Right forelimb (tissue), 1 donor: ENCODE measurements around the gene FAM78B.

Experiments
- DNase-seq: peaks from one replicate; pipeline ENCODE4 v3.0.0-alpha.2; 2018

Gene FAM78B, protein sequence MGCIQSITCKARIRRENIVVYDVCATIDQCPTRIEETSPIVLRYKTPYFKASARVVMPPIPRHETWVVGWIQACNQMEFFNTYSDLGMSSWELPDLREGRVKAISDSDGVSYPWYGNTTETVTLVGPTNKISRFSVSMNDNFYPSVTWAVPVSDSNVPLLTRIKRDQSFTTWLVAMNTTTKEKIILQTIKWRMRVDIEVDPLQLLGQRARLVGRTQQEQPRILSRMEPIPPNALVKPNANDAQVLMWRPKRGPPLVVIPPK

DNA sequence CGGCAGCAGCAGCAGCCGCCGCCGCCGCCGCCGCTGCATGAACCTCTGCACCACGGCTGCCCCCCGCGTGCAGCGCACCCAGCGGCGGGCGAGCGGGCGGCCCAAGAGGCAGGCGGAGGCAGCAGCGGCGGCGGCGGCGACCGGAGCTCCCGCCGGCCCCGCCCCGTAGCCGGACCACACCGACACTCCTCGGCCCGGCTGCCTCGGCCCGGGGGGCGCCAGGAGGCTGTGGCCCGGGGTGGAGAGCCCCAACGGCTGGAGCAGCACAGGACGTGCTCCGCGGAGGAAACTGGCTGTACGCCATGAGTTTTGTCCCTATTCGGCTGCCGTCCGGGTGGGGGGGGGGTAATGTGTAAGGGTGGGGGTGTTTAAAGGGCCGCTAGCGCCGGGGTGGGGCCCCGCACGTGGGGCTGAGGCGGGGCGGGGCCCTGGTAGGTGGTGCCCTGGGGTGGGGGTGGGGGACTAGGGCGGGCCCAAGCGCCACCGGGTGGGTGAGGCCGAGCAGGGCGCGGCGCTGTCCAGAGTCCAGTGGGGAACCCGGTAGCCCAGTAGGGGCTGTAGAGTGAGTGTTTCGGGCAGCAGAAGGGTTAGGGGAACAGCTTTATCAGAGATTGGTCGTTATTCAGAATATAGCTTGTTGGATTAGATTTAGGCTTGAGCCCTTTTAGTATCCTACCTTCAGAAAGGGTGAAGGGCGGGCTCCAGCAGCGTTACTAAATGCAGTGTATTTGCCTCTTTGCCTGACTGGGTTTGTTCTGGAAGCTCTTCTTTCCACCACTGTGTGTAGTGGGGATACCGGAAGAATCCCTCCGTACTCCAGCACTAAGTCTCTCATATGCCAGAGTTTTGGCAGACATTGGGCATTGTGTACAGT, at the start of gene FAM78B:
FAM78B (minus strand) TSS at position 304 of the 874 bp plus-strand sequence. CDS start 753 bp downstream, outside the sequence.
- peak; percentile 83 for DNase-seq

DNA sequence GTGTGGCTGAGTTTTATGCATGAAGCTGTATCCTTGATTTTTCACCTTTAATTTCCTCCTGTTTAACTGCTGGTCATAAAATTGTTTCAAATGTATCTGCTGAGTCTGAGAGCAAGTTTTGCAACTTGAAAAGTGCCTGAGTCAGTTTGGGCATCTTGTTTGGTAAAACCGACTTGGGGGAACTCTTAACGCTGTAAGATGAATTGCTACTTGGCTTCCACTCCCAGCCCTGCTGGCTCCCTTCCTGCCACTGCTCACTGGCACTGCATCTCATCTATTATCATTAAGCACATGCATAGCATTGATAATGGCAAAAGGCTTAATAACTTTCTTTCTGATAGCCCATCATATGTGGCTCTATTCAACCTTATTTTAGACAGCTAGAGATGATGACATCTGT, 35.7 kb upstream of the FAM78B start:
- DNase-seq, result no peak

DNA sequence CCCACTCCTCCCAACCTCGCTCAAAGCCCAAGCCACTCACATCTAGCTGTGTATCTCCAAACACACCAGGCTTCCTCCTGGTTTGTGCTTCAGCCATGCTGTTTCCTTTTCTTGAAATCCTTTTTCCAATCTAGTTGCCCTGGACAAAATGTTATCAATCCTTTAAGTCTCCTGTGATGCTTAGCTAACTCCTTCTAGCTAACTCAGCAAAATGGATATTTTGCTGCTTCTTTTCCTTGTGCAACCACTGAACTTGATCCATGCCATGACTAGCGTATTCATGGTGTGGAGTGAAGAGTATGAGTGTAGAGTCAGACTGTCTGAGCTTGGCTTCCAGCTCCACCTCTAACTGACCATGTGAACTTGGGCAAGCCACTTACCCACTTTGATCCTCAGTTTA, 33.9 kb upstream of the FAM78B start:
- DNase-seq, result no peak

DNA sequence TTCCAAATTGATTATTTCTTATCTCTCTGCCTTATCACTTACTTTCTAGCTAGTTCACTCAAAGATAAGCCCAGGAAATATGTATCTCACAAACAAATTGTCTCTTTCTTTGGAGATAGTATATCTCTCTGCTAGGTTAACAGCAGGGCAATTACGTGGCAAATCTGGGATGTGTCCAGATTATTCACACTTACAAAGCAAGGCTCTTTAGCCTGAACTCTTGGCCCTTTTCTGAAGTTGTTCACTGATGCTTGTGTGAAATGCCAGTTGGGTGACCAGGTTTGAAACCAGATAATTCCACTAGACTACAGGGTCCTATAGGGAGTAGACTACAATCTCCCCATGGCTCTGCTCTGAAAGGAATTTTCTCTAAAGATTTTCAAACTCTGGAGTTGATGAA, 30.8 kb upstream of the FAM78B start:
- no peak for DNase-seq

DNA sequence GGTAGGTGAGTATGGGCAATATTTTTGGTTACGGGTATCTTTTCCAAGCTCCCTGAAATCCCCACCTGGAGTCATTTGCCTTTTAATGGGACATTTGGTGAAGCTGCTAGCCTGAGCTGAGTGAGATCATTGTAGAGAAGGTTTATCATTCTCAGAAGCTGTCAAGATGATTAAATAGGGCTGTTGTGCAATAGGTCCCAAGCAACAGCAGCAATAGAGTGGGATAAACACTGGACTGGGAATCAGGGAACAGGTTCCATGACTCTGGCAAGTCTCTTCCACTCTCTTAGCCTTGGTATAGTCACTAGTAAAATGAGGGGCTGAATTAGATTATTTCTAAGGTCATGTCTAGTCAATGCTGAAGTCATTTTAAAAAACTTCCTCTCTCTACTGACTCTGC, 30.3 kb upstream of the FAM78B start:
- no peak for DNase-seq

DNA sequence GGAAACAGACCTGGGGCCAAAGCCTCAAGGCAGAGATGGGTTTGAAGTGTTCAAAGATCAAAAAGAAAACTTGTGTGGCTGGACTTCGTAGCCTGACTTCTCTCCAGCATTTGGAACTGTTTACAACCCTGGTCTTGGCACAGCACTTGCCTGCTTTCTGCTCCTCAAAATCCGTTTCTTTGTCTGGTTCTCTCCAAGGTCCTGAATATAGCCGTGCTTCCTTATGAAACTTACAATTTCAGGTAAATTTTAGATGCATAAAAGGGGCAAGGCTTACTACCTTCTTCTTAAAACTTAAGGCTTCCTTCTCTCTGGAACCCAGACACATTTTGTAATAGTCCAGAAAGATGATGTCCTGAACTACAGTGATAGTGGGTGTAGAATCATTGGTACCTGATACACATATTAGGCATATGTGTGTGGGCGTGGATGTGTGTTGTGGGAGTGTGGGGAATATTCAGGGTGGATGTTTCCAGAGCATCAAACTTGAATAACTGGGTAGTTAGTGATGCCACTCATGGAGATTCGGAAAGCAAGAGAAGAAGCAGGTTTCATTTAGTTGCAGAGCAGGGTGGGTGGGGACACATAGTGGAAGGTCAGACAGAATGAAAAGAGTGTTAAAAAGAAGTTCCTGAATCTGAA, 26.4 kb upstream of the FAM78B start:
- DNase-seq, result no peak

DNA sequence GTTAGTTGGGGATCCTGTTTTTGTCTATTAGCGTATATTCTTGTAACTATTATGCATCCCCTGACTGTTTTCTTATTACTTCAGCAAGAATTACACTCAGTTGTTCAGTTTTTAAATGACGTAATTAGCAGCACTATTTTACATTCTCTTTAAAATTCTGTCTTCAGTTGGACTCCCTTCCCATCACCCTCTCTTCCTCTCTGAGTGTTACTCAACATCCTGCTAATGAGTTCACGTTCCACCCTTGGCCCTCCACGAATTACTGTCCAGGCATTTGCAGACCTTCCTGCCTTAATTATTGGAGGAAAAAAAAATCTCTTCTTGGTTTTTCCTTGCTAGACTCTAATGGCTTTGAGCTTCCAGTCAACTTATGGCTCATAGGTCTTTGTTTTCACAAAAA, 23.6 kb upstream of the FAM78B start:
- no peak for DNase-seq

DNA sequence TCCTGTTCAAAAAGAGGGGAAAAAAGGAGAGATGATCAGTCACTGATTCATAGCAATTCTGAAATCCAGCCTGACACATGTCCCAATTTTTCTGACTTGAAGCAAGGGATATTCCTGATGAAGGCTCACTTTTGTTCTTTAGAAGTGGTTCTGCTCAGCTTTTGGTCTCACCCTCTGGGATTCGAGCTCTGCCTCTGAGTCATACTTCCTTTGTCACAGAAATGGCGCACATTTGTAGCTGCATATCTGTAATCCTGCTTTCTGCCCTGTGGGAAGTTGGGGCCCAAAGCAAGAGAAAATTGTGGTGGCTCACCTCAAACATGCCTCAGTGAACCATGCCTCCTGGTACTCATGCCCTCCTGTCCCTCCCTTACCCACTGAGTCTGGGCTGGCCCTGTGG, 22.3 kb upstream of the FAM78B start:
- DNase-seq, result no peak

DNA sequence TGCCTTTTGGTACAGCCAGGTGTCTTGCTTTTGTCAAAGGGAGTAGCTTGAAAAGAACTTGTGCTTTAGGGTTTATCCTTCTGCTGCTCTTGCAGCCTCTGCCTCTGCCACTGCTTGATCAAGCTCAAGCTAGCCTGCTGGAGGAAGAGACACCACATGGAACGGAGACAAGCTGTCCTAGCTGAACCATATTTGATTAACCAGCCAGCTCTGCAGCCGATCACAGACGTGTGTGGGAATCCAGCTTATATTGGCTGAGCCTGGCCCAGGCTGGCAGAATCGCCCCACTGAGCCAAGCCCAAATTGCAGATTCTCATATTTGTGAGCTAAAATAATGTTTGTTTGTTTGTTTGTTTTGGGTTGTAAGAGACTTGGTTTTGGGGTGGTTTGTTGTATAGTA, 18.7 kb upstream of the FAM78B start:
- no peak for DNase-seq

DNA sequence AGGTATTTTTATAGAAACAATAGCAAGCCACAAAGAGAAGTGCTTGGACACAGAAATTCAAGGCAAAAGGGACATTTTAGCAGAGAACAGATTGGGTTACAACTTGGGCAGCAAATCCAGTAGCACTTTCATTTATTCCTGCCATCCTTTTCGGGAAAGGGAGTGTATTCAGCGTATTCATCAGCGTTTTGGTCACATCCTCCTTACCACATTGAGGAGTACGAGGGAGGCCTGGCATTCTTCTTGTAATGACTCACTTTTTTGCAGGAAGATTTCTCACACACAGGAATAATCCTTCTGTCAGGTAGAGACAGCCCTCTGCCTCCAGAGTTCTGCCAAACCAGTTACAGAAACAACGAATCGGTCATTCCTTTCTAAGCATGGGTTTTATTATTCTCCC, 18.1 kb upstream of the FAM78B start:
- no peak for DNase-seq

DNA sequence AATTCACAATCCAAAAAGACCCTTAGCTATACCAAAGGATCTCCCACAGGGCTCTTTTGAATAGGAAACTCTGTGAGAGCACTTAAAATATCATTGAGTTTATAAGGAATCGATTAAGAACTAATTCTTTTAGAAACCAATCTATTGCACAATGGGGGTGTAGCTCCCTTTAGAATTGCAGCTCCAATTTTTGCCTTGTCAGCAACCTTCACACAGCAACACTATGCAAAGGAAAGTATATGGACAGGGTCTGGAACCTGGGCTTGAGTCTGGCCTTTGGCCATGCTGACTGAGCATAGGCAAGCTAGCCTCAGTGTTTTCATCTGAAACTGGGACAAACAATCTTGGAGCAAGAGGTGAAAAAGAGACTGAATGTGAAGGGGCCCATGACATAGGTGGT, 17.2 kb upstream of the FAM78B start:
- no peak for DNase-seq

DNA sequence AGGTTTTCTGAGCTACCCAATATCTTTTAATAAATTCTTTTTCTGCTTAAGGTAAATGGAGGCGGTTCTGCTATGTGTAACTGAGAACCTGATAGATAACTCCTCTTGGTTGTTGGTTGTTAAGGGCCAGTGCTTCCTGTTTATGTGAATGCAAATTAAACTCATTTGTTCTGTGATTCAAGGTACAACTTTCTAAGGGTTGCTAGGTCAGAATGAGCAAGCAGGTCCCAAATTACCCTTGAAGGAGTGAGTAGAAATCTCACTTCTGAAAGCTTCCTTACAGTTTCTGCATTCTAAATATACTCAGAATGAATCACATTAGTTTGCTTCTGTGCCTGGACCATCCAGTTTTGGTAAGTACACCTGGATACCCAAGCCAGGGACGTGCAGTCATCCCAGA, 15.5 kb upstream of the FAM78B start:
- no peak for DNase-seq

DNA sequence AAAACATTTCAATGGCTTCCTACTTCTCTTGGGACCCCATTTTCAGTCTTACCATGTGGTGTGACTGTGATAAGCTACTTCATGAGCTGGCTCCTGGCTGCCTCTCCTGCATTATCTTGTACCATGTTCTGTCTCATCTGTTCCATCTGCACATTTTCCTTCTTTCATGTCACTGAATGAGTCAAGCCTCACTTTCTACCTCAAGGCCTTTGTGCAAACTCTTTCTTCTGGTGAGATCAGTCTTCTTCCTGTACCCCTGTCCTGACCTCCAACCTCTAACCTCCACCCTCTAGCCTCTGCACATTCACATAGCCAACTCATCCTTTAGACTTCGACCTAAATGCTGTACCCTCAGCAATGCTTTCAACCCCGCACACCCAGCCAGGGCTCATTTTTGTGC, 9.6 kb upstream of the FAM78B start:
- no peak for DNase-seq

DNA sequence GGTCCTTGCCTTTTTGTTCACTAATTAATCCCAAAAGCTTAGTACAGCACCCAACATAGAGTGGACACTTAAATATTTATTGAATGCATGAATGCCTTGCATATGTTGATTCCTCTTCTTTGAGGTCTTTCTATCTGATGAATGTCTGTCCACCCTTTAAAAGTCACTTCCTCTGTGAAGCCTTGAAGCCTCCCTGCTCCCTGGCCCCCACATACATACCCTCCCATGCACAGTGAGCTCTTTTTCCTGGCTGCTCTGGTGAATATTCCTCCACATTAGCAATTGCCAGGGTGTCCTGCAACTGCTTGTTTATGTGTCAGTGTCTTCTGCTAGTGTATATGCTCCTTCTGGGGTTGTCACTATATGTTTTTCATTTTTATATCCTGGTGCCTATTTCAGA, 8.2 kb upstream of the FAM78B start:
- DNase-seq, result no peak

DNA sequence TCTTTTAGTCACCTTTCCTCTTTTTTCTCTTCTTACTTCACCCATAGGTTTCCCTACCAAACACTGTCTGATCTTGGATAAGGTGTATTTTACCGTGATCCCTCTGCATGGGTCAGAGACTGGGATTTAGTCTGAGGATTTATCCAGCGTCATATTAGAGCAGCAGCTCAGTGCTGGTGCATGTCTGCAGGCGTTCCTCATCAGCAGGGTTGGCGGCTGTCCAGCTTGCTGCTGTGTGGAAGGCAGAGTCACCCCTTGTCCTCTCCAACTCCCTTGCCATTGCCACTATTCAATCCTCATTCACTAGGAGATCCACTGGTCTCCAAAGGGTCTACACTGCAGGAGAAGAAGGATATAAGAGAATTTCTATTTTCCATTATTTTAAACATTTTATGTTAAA, 7.3 kb upstream of the FAM78B start:
- no peak for DNase-seq

DNA sequence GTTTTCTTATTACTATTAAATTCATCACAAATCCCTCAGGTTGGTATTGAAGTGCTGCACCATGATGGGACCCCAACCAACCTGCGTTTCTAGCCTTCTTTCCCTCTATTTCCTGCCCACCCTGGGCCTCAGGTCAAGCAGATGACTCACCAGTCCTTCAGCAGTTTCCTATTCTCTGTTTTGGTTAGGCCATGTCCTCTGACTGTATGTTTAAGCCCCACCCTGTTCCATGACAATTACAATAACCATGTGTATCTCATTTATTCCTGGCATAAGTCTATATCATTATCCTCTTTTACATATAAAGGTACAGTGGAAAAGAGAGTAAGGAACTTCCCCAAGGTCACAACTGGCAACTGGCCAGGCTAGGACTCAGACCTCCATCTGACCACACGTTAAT, 5.3 kb upstream of the FAM78B start:
- no peak for DNase-seq

DNA sequence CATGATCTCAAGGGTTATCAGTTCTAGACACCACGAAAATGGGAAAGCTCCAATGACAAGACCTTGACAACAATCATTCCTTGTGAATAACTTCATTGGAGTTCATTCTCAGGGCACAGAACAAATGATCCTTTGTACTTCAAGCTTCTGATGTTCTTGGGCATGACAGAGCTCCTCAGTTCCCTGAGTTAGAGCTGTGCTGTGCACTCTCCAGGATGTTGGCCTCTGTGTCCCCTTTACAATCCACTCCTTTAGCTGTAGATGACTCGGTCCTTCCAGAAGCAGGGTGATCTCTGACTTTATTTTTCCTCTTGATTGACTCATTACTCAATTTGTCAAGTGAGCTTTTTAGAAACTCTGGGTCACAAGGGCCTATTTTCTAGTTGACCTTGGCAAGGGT, 3.9 kb upstream of the FAM78B start:
- DNase-seq, result no peak

DNA sequence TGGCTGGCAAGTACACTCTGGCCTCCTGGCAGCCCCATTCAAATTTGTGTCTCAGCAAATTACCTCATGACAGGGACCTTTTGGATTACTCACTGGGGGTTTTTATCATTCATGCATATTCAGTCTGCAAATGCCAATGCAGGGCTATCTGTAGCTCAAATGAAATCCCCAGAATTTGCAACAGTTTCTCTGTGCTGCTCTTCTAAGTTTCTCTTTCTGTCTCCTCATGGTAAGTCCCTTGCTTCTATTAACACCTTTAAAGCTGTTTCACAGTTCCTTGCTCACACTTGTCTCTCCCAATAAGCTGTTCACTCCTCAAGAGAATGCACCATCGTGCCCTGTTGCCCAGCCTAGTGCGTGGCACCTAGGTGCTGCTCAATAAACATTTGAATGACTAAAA, 3.3 kb upstream of the FAM78B start:
- DNase-seq, result no peak

DNA sequence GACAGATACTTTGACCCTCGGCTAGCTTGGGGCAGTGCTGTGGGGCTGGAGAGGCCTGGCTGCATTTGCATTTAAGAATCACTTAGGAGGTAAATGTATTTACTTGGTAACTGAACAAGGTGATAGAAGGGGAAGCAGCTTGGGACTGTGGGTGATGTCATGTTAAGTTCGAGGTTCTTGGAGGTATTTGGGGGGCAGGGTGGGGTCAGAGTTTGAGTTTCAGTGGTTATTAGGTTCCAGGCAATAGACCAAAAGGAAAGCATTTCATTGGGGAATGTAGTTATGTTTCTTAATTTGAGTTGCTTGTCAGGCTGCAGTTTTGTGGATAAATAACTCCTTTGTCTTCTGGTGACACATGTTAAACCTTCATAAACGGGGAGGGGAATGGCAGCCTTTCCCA, 2.4 kb upstream of the FAM78B start:
- no peak for DNase-seq

DNA sequence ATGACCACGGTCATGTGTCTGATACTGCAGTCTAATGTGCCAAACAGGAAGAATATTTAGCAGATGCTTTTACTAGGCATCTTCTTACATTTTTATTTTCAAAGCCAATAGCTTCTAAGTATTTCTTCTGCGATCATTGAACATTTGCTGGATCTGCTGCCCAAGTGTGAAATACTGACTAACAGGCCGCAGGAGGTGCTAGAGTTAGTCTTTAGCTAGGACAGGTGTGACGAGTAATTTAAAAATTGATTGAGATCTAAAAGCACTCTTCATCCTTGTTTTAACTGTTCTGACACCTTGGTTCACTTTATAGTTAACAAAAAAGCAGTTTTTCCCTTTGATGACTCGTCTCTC, 748 bp upstream of the FAM78B start:
- no peak for DNase-seq

DNA sequence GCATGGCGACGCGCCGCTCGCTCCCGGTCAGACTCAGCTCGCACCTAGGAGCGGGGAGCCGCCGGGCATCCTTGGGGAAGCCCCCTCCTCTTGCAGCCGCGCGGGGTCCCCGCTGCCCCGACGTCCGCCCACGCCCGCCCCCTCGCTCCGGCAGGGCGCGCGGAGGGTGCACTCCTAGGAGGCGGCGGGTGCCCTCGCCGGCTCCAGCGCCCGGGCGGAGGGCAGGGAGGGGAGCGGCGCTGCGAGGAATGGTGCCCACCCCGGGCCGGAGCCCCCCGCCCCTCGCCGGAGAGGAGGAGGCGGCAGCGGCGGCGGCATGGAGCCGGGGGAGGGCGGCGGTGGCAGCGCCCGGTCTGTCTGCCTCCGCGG, 488 bp downstream of the FAM78B start:
- no peak for DNase-seq

DNA sequence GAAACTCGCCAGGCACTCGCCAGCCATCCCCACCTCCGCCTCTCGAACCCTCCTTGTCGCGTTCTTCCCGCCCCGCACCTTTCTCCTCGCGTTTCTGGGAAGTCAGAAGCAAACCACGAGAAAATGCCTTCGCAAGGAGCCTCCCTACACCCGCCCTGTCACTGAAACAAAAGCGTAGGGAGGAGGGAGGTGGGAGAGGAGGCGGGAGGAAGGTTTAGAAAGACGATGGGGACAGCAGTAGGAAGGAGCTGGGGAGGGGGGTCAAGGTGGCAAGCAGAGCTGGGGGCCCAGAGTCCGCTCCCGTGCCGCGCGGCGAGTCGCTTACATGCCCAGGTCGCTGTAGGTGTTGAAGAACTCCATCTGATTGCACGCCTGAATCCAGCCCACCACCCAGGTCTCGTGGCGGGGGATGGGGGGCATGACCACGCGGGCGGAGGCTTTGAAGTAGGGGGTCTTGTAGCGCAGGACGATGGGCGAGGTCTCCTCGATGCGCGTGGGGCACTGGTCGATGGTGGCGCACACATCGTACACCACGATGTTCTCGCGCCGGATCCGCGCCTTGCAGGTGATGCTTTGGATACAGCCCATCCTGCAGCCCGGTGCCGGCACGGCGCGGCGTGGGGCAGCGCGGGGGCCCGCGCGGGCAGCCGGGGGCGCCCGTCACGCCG, 1.0 kb downstream of the FAM78B start:
- DNase-seq, result peak; percentile 49

DNA sequence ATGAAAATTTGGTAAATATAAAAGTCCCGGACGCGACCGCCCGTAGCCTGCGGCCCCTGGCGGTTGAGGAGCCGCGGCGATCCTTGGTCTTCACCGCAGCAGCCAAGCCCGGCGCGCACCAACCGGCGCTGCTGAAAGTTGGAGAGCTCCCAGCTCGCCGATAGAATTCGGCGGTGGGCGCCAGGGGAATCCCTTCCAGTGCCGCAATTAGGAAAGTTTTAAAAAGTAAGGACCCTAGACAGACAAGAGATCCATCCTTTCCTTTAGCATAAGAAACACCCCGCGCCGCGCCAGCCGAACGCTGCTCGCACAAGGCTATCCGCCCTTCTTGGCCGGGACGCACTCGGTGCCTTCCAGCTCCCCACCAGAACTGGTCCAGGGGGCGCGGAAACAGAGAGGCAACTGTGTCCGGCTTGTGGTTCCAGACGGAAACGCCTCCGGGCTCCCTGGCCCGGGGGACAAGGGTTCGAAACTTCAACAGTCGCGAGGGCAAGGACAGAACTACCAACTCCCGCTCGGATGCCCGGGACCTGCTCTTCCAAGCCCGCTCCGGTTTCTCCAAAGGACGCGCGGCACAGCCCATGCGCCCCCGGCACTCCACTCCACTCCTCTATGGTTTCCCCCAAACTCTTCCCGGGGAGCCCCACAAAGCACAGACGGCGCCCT, 1.7 kb downstream of the FAM78B start:
- DNase-seq, result peak; percentile 74
